HEK293 (cell line): Measurements from ENCODE around the gene PET100.

Experiments used
- CTCF ChIA-PET: fragments of 350-600 bp; formaldehyde crosslinking; extraction: SDS; loops from one replicate; lab custom pipeline; 2021; ENCODE audit warnings: antibody characterized with exemption; lab: Yijun Ruan, JAX
- POLR2A ChIA-PET: fragments of 300-600 bp; formaldehyde crosslinking; extraction: SDS; loops from one replicate; lab custom pipeline; 2020; ENCODE audit warnings: antibody characterized with exemption, inconsistent platforms; lab: Yijun Ruan, JAX
- H3K27ac ChIP-seq: fragments of 200-500 bp; sonication (Bioruptor generic); 2 replicates; pipeline ENCODE4 v1.5.1; 2014; ENCODE audit warnings: low read depth, low read length, control low read depth, inconsistent platforms; ENCODE audit errors: extremely low read depth
- H3K36me3 ChIP-seq, 2 experiments: fragments of 200-500 bp in 1 of 2; sonication (Bioruptor generic) in 1 of 2; 1 replicate in 1 of 2; 2 replicates in 1 of 2; pipeline ENCODE4 v1.5.1; 2014 to 2017; ENCODE audit warnings: inconsistent platforms in 2 of 2, low read length in 2 of 2; ENCODE audit not compliant: control insufficient read depth in 2 of 2, insufficient read depth in 1 of 2
- H3K4me1 ChIP-seq: fragments of 200-500 bp; sonication (Bioruptor generic); 2 replicates; pipeline ENCODE4 v1.5.1; 2014; ENCODE audit warnings: mild to moderate bottlenecking, low read length, inconsistent platforms; ENCODE audit not compliant: control insufficient read depth, insufficient read depth
- H3K4me3 ChIP-seq: 2 replicates; pipeline ENCODE4 v1.5.1; 2011; ENCODE audit warnings: low read depth, mild to moderate bottlenecking, control low read depth, low read length, moderate library complexity
- H3K9me3 ChIP-seq: fragments of 200-500 bp; sonication (Bioruptor generic); 2 replicates; pipeline ENCODE4 v1.5.1; 2014; ENCODE audit warnings: low read depth, low read length, inconsistent platforms; ENCODE audit not compliant: control insufficient read depth, insufficient read depth
- BCL11B ChIP-seq: fragments of 450-650 bp; formaldehyde crosslinking; IDR thresholded peaks from 2 replicates; pipeline ENCODE4 v1.5.1; 2016; ENCODE audit warnings: low read depth, missing biosample characterization, missing genetic modification characterization
- CTCF ChIP-seq: fragments of 450-650 bp; formaldehyde crosslinking; IDR thresholded peaks from 2 replicates; pipeline ENCODE4 v1.5.1; 2016; ENCODE audit warnings: missing biosample characterization, missing genetic modification characterization
- INSM2 ChIP-seq: fragments of 450-650 bp; formaldehyde crosslinking; IDR thresholded peaks from 2 replicates; pipeline ENCODE4 v1.5.1; 2016; ENCODE audit warnings: missing biosample characterization, missing genetic modification characterization
- PATZ1 ChIP-seq: fragments of 450-650 bp; formaldehyde crosslinking; IDR thresholded peaks from 2 replicates; pipeline ENCODE4 v1.5.1; 2016; ENCODE audit warnings: missing biosample characterization, missing genetic modification characterization
- ZBTB17 ChIP-seq: fragments of 450-650 bp; formaldehyde crosslinking; IDR thresholded peaks from 2 replicates; pipeline ENCODE4 v1.5.1; 2016; ENCODE audit warnings: missing biosample characterization, missing genetic modification characterization
- ZBTB20 ChIP-seq: fragments of 450-650 bp; formaldehyde crosslinking; IDR thresholded peaks from 2 replicates; pipeline ENCODE4 v1.5.1; 2016; ENCODE audit warnings: missing biosample characterization, missing genetic modification characterization
- ZBTB44 ChIP-seq: fragments of 450-650 bp; IDR thresholded peaks from 2 replicates; pipeline ENCODE4 v1.5.1; 2018; ENCODE audit warnings: missing biosample characterization, mild to moderate bottlenecking, missing genetic modification characterization
- ZEB2 ChIP-seq: fragments of 450-650 bp; formaldehyde crosslinking; IDR thresholded peaks from 2 replicates; pipeline ENCODE4 v1.5.1; 2016; ENCODE audit warnings: missing biosample characterization, missing genetic modification characterization
- ZFP41 ChIP-seq: fragments of 450-650 bp; formaldehyde crosslinking; IDR thresholded peaks from 2 replicates; pipeline ENCODE4 v1.5.1; 2016; ENCODE audit warnings: missing biosample characterization, missing genetic modification characterization, borderline replicate concordance
- ZNF302 ChIP-seq: fragments of 450-650 bp; formaldehyde crosslinking; IDR thresholded peaks from 2 replicates; pipeline ENCODE4 v1.5.1; 2016; ENCODE audit warnings: missing biosample characterization, missing genetic modification characterization, low read depth
- ZNF404 ChIP-seq: fragments of 450-650 bp; formaldehyde crosslinking; IDR thresholded peaks from 2 replicates; pipeline ENCODE4 v1.5.1; 2017; ENCODE audit warnings: missing biosample characterization, missing genetic modification characterization
- ZNF501 ChIP-seq: fragments of 450-650 bp; formaldehyde crosslinking; IDR thresholded peaks from 2 replicates; pipeline ENCODE4 v1.5.1; 2016; ENCODE audit warnings: missing biosample characterization, missing genetic modification characterization
- ZNF544 ChIP-seq: fragments of 450-650 bp; formaldehyde crosslinking; IDR thresholded peaks from 2 replicates; pipeline ENCODE4 v1.5.0; 2017; ENCODE audit warnings: missing biosample characterization, missing genetic modification characterization
- ZNF704 ChIP-seq: fragments of 450-650 bp; formaldehyde crosslinking; IDR thresholded peaks from 2 replicates; pipeline ENCODE4 v1.5.1; 2016; ENCODE audit warnings: missing biosample characterization, missing genetic modification characterization
- ZNF830 ChIP-seq: fragments of 450-650 bp; IDR thresholded peaks from 2 replicates; pipeline ENCODE4 v1.5.0; 2018; ENCODE audit warnings: missing biosample characterization, missing genetic modification characterization, low read depth, mild to moderate bottlenecking, moderate library complexity
- ZNF837 ChIP-seq: fragments of 450-650 bp; formaldehyde crosslinking; IDR thresholded peaks from 2 replicates; pipeline ENCODE4 v1.5.1; 2016; ENCODE audit warnings: missing biosample characterization, missing genetic modification characterization
- ZSCAN4 ChIP-seq: fragments of 450-650 bp; formaldehyde crosslinking; IDR thresholded peaks from 2 replicates; pipeline ENCODE4 v1.5.1; 2017; ENCODE audit warnings: missing biosample characterization, missing genetic modification characterization

Gene PET100

GRCh38 chr19:7636317-7636690 is 6.7 kb downstream of the PET100 start:
- Histone ChIP-seq H3K4me3 (no peak overlapping the region; the same call in 1 of the 2 replicates), H3K4me1 (no peaks in the 10 kb centered on the region), H3K27ac (no peak overlapping the region; the same call in 1 of the 2 replicates), H3K36me3 (peaks cover 7 to 18% of the 10 kb centered on the region in 2 experiments; a peak in 2 of 3 replicates), H3K9me3 (no peaks in the 10 kb centered on the region)
- POLR2A ChIA-PET, result interaction anchor here (0.6 kb wide), 1 partner anchor 138 kb away, joined by 3 read pairs; no protein-coding TSS in a partner anchor
- CTCF ChIA-PET, result no interaction called here
- no peak for TF ChIP-seq ZSCAN4 (tag by site-specific recombination)
- TF ChIP-seq CTCF (tag by site-specific recombination), result no peak
- no peak for TF ChIP-seq ZNF830
- no peak for TF ChIP-seq ZNF544 (tag by site-specific recombination)
- no peak for TF ChIP-seq BCL11B (tag by site-specific recombination)
- TF ChIP-seq ZBTB20 (tag by site-specific recombination), result no peak
- TF ChIP-seq ZNF704 (tag by site-specific recombination), result no peak
- TF ChIP-seq ZBTB44 (tag by site-specific recombination), result no peak
- no peak for TF ChIP-seq ZNF404
- TF ChIP-seq INSM2 (tag by site-specific recombination), result no peak
- no peak for TF ChIP-seq ZEB2 (tag by site-specific recombination)
- no peak for TF ChIP-seq ZNF501 (tag by site-specific recombination)
- TF ChIP-seq ZFP41 (tag by site-specific recombination), result no peak
- no peak for TF ChIP-seq ZNF837 (tag by site-specific recombination)
- no peak for TF ChIP-seq ZNF302 (tag by site-specific recombination)
- no peak for TF ChIP-seq PATZ1 (tag by site-specific recombination)
- no peak for TF ChIP-seq ZBTB17 (tag by site-specific recombination)
